GM18861 (cell line): Measurements from ENCODE around the gene PARP9.

Source experiments
- ATAC-seq: cut with Tn5 transposase; IDR thresholded peaks from one replicate; pipeline ENCODE4 v1.9.1; 2021; ENCODE audit not compliant: unreplicated experiment

The PARP9 gene

GRCh38 chr3:122564155-122564912 lies at the start of gene PARP9, which contains the start of gene DTX3L:
Gene PARP9, minus strand, starts transcription at chr3:122564300. Its CDS starts 4,680 bp downstream, at chr3:122559620.
Gene DTX3L, plus strand, starts transcription at chr3:122564338. Its CDS starts 89 bp downstream, at chr3:122564427.
- peak; percentile 53 for ATAC-seq

DNA sequence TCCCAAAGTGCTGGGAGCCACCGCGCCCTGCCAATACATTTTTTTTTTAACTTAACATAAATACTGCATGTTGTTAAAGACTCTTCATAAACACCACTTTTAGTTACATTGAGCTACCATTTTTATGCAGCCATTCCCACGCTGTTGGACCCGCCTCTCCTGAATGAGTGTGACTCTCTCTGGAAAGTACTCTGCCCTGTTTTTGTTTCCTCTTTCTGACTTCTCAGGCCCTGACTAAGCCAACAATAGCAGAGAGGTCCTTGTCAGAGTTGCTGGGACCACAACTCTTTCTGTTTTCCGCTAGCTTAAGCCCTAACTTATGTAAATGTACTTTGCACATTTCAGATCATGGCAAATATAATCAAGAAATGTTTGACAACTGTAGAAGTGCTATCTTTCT lies 48.6 kb upstream of the PARP9 start:
- no peak for ATAC-seq

- peak; percentile 95 for ATAC-seq
Measured at GRCh38 chr3:122609798-122610559, 45.9 kb upstream of the PARP9 start.

GRCh38 chr3:122608916-122609315 lies 44.8 kb upstream of the PARP9 start:
- ATAC-seq = no peak

- ATAC-seq = no peak
Measured at GRCh38 chr3:122606330-122606729, 42.2 kb upstream of the PARP9 start.

DNA sequence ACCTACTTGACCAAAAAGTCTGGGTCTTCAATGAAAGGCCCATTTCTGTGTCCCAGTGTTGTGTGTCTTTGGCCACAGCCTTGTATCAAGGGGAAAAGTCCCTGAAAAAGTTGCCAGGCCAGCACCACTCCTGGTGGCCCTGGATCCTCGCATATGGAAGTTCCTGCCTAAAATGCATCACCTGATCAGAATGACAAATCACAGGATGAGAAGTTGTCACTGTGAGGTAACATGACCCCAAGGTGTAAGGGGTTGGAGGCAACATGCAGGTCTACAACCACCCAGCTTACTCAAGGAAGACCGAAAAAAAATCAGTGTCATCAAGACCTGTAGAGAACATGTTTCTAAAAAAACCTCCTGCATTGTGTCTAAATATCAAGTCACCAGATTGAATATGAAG lies 39.0 kb upstream of the PARP9 start:
- no peak for ATAC-seq

DNA sequence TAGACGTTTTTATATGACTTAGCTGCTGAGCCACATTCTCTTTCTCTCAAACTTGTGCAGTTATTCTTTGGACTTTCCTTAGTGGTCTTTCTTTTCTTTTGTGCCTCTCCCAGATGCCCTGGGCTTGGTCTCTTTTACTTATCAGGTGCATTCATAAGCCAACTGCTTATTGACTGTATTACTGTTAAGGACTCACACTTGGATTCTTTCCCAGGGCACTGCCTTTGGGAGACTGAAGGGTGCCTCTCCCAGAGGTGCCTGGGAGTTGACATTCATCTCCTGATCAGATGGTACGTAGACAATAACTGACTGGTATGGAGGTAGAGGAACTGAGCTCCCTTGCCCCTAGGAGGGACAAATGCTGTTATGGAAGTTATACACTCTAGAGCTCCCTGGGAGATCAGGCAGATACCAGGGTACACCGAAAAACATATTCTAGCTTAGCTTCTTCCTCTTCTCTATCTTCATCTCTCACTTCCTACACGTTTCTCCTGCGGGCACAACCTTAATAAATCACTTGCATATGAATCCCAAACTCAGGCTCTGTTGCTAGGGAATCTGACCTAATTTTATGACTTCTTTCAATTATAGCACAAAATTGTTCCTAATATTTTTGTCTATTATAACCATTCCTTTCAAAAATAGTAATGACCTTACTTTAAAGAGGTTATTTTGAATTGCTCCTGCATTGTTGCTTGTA lies 38.1 kb upstream of the PARP9 start:
- ATAC-seq = no peak

DNA sequence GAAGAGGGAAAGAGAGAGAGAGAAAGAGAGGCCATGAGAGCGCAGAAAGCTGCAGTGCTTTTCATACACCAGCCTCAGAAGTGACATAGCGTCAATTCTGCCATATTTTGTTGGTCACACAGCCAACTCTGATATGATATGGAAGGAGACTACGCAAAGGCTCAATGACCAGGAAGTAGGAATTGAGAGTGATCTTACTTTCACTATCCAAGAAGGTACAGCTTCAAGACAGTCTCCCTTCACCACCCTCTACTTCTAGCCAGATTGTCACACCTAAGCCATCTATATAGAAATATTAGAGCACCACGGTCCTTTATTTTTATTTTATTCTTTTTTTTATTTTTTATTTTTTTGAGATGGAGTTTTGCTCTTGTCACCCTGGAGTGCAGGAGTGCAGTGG lies 34.5 kb upstream of the PARP9 start:
- ATAC-seq = no peak

- no peak for ATAC-seq
Measured at GRCh38 chr3:122598151-122598550, 34.1 kb upstream of the PARP9 start.

DNA sequence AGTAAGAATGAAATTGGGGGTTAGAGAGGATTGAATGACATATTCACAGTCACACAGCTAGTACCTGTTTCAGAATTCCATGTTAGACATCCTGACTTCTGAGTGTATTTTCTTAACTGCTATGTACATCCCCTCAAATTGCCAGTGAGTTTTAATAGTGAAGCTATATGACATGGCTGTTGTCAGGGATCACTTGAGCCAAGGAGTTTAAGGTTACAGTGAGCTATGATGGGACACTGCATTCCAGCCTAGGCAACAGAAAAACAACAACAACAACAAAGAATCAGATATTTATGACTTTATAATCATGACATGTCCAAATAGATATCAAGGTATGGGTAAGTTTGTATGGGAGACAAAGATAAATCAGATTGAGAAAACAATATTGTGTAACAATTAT lies 29.9 kb upstream of the PARP9 start:
- ATAC-seq = no peak

GRCh38 chr3:122590610-122591009 lies 26.5 kb upstream of the PARP9 start:
- ATAC-seq = no peak

GRCh38 chr3:122589297-122589696 lies 25.2 kb upstream of the PARP9 start:
- no peak for ATAC-seq

DNA sequence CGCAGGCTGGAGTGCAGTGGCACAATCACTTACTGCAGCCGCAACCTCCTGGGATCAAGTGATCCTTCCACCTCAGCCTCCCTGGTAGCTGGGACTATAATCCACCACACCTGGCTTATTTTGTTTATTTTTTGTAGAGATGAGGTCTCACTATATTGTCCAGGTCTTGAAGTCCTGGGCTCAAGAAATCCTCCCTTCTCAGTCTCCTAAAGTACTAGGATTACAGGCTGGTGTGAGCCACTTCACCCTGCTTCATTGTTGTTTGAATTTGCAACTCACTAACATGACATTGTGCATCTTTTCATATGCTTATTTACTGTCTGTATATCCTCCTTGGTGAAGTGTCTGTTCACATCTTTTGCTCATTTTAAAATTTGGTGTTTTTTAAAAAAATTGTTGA lies 23.5 kb upstream of the PARP9 start:
- ATAC-seq = no peak

- ATAC-seq = no peak
Measured at GRCh38 chr3:122586773-122587485, 22.8 kb upstream of the PARP9 start.

DNA sequence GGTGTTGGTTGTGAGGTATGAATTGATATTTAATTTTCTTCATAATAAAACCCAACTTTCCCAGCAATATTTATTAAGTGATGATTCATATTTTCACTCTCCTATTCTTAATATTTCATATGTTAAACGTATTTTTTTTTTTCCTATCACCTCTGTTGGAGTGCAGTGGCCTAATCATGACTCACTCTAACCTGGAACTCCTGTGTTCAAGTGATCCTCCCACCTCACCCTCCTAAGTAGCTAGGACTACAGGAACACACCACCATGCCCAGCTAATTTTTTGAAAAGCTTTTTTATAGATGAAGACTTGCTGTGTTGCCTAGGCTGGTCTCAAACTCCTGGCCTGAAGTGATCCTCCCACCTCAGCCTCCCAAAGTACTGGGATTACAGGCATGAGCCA lies 22.0 kb upstream of the PARP9 start:
- ATAC-seq = no peak

DNA sequence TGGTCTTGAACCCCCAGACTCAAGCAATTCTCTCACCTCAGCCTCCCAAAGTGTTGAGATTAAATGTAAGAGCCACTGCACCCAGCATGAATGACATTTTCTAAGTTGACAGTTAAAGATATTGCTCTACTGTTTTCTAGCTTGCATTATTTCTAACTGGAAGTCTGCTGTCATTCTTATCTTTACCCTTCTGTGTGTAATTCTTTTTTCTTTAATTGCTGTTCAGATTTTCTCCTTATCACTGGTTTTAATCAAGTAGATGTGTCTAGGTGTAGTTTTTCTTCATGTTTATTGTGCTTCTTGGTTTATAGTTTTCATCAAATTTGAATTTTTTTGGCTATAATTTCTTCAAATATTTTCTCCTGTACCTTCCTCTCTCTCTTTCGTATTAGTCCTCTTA lies 18.3 kb upstream of the PARP9 start:
- ATAC-seq = no peak

DNA sequence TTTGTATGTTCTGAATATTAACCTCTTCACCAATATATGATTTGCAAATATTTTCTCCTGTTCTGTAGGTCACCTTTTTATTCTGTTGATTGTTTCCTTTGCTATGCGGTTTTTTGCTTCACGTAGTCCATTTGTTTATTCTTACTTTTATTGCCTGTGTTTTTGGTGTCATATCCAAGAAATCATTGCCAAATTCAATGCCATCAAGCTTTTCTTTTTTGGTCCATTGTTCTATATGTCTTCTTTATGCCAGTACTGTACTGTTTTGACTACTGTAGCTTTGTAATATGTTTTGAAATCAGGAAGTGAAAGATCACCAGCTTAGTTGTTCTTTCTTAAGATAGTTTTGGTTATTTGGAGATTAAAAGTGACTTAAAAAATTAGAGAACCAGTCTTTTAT lies 17.5 kb upstream of the PARP9 start:
- ATAC-seq = no peak

- ATAC-seq = no peak
Measured at GRCh38 chr3:122580470-122580869, 16.4 kb upstream of the PARP9 start.

DNA sequence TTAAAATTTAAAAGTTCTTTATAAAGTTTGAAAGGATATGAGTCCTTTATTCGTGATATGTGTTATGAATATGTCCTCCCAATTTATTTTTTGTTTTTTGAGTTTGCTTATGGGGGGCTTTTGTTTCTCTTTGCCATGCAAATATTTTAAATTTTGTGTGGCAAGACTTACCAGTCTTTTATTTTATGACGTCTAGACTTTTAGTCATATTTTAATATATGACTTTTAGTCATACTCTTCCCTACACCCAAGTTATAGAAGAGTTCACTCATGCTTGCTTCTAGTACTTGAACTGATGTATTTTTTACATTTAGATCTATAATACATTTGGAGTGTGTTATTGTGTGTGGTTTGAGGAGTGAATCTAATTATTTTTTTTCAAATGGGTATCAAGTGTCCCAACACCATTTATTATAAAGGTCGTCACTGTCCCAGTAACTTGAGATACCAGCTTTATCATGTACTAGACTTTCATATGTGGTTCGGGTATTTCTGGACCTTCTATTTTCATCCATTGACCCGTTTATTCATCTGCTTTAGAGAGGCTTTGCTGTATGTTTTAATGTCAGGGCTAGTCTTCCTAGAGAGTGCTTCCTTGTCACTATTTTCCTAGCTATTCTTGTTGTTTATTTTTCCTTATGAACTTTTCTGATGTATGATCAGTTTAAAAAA lies 14.1 kb upstream of the PARP9 start:
- ATAC-seq = no peak

DNA sequence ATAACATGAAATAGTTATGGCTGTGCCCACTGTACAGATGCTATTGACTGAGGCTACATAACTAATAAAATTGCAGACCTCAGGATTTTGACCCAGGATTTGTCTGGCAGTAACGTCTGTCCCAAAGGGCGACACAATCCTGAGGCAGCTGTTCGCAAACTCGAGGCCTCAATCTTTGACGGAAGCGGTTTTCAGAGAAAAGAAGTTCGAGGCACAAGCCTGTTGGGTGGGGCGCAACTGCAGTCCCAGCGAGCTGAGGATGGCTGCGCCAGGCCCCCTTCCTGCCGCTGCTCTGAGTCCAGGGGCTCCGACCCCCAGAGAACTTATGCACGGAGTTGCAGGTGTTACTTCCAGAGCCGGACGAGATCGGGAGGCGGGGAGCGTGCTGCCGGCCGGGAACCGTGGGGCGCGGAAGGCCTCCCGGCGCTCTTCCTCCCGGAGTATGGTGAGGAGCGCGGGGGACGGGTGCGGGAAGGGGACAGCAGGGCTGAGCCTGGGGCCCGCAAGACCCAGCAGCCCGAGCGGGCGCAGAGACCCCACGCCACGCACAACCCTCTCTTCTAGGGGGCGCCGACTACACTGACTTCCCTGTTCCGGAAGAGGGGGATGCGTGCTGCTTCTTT lies 13.4 kb upstream of the PARP9 start, which contains the start of gene PARP15:
PARP15 (plus strand) TSS at position 242 of the 623 bp plus-strand sequence; CDS start at position 260, 18 bp downstream.
- no peak for ATAC-seq
